ENCODE results near the gene IFI6. TPM values are rescaled to one million over a fixed set of nuclear protein-coding genes. Genes with fewer than 3 reads are reported as not detected.

Gene IFI6
- total and polyA plus RNA-seq, 2 of the 8 experiments (the other 6 are each of a cell fraction or from before 2014, with no cell fraction given): 6.1 to 13.2 TPM

GRCh38 chr1:27666791-27667254 lies 5.2 kb downstream of the IFI6 start:
- H2AK5ac ChIP-seq (ENCODE audit: low read depth, low read length): no peak overlapping the region
- H3K27ac ChIP-seq (ENCODE audit: low read depth, low read length): no peak overlapping the region
- TF ChIP-seq HDAC2 (IDR thresholded peaks at IDR 0.05; ENCODE audit: borderline replicate concordance in 1 of 2, low read depth in 2 of 2, low read length in 2 of 2): no peak
- TF ChIP-seq RNF2 (IDR thresholded peaks at IDR 0.05; ENCODE audit: borderline replicate concordance, low read depth, low read length, missing control alignments, poor library complexity, severe bottlenecking): no peak
- no peak for TF ChIP-seq SIN3A (conservative IDR thresholded peaks at IDR 0.05 in 1 of 2, IDR thresholded peaks at IDR 0.05 in 1 of 2; ENCODE audit: low read depth in 1 of 2, low read length in 2 of 2)
- TF ChIP-seq, protein P1, sequence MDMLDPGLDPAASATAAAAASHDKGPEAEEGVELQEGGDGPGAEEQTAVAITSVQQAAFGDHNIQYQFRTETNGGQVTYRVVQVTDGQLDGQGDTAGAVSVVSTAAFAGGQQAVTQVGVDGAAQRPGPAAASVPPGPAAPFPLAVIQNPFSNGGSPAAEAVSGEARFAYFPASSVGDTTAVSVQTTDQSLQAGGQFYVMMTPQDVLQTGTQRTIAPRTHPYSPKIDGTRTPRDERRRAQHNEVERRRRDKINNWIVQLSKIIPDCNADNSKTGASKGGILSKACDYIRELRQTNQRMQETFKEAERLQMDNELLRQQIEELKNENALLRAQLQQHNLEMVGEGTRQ (IDR thresholded peaks at IDR 0.05; ENCODE audit: low read length): no peak
- no peak for TF ChIP-seq RXRA (IDR thresholded peaks at IDR 0.05; ENCODE audit: insufficient read depth, low read depth, low read length)
- no peak for TF ChIP-seq TEAD4 (IDR thresholded peaks at IDR 0.05; ENCODE audit: low read depth, low read length)
- H3K36me3 ChIP-seq (ENCODE audit: control insufficient read depth in 2 of 4, insufficient read depth in 4 of 4, low read length in 3 of 4): no peaks in the 10 kb centered on the region
- no peak overlapping the region for H3K14ac ChIP-seq (ENCODE audit: insufficient read length)
- H3K4me2 ChIP-seq (ENCODE audit: insufficient read depth in 1 of 2, low read depth in 2 of 2, low read length in 2 of 2): no peak overlapping the region
- no peaks in the 10 kb centered on the region for H3K79me1 ChIP-seq (ENCODE audit: low read depth, low read length)
- ChIA-PET POLR2A (ENCODE audit: partially characterized antibody) (no interaction called here), CTCF (ENCODE audit: partially characterized antibody) (interaction anchor here (0.5 to 13.1 kb wide), 4 partner anchors 14 to 106 kb away, joined by 3 to 472 read pairs (median 3); partner anchors contain the start of genes AHDC1 and STX12)
- H4K8ac ChIP-seq (ENCODE audit: extremely low read depth, insufficient read depth, low read length): no peak overlapping the region
- no peak overlapping the region for H3K18ac ChIP-seq (ENCODE audit: extremely low read depth, low read length)
- WGBS, 2 experiments (ENCODE audit: extremely low coverage in 1 of 2, insufficient coverage in 1 of 2, insufficient read length in 1 of 2, insufficient replicate concordance in 2 of 2, low coverage in 1 of 2, low lambda C conversion rate in 2 of 2, missing lambda C conversion rate in 1 of 2): 67% methylated on average over 3 of the region's 6 CpGs; no CpG with 5 or more reads in 1 of the 2 experiments
- no peak overlapping the region for H3K9ac ChIP-seq (replicated peaks in 1 of 4; ENCODE audit: extremely low read depth in 1 of 4, low read depth in 3 of 4, low read length in 3 of 4)
- peaks cover 0 to 12% (median 8%) of the 10 kb centered on the region in 4 experiments; a peak in 5 of 7 replicates for H3K4me1 ChIP-seq (replicated peaks in 1 of 4; ENCODE audit: control insufficient read depth in 3 of 4, insufficient read depth in 4 of 4, low read length in 3 of 4)
- no peak overlapping the region for H3K4me3 ChIP-seq (ENCODE audit: extremely low read depth in 1 of 4, insufficient read depth in 2 of 4, low read depth in 3 of 4, low read length in 4 of 4)
- no peak overlapping the region for H2BK12ac ChIP-seq (ENCODE audit: low read depth, low read length)
- H2BK120ac ChIP-seq (replicated peaks; ENCODE audit: low read depth, low read length): no peak overlapping the region
- no peaks in the 10 kb centered on the region for H3K79me2 ChIP-seq (ENCODE audit: control insufficient read depth in 1 of 2, insufficient read depth in 2 of 2, low read length in 2 of 2)
- FAIRE-seq (no peak), DNase-seq (ENCODE audit: low read depth in 1 of 2, low spot score in 2 of 2) (no peak)
- no peak overlapping the region for H3K23ac ChIP-seq (ENCODE audit: insufficient read length)
- no peak overlapping the region for H2AFZ ChIP-seq (ENCODE audit: low read length)
- H3K9me3 ChIP-seq (ENCODE audit: insufficient read depth in 2 of 2, low read depth in 1 of 2, low read length in 1 of 2): no peaks in the 10 kb centered on the region
- H3K56ac ChIP-seq (replicated peaks; ENCODE audit: insufficient read length, low read depth, low read length): no peak overlapping the region
- H4K20me1 ChIP-seq (replicated peaks in 1 of 2; ENCODE audit: control insufficient read depth in 1 of 2, insufficient read depth in 2 of 2, low read length in 2 of 2): no peaks in the 10 kb centered on the region
- no peak overlapping the region for H4K5ac ChIP-seq (ENCODE audit: insufficient read length, low read depth, low read length)
- H3K27me3 ChIP-seq (replicated peaks in 1 of 4; ENCODE audit: control insufficient read depth in 3 of 4, extremely low read depth in 1 of 4, insufficient read depth in 3 of 4, low read length in 3 of 4): peaks cover 0 to 7% (median 4%) of the 10 kb centered on the region in 4 experiments; a peak in 2 of 7 replicates
- no peak overlapping the region for H2BK5ac ChIP-seq (ENCODE audit: low read depth, low read length)
- no peak overlapping the region for H4K91ac ChIP-seq (replicated peaks; ENCODE audit: insufficient read length, low read length)
- peaks cover 2% of the 10 kb centered on the region; the same call in 1 of the 2 replicates for H3K23me2 ChIP-seq (ENCODE audit: low read depth, low read length)
- H2BK15ac ChIP-seq (ENCODE audit: low read length): no peak overlapping the region
- H3K4ac ChIP-seq (replicated peaks; ENCODE audit: insufficient read length, low read depth, low read length): no peak overlapping the region
- no peak overlapping the region for H2BK20ac ChIP-seq (ENCODE audit: low read length)

Measured in H1 (cell line).